Panc1 (cell line): Measurements from ENCODE around the gene BAMBI. TPM values are rescaled to one million over a fixed set of nuclear protein-coding genes. Genes with fewer than 3 reads are reported as not detected.

Source experiments
- ATAC-seq: fragments of 200-7000 bp; cut with Tn5 transposase; 2 replicates; pipeline ENCODE4 v1.9.1; 2020; ENCODE audit warnings: mild to moderate bottlenecking, moderate library complexity
- BruUV-seq: library from RNA; stranded (reverse); fragments of 400-500 nt; replicated peaks from 2 replicates; lab custom pipeline; 2021; lab: Mats Ljungman, UMichigan
- CTCF ChIA-PET: fragments of 300-600 bp; sonication (Branson Sonifier 250); formaldehyde crosslinking; loops from one replicate; lab custom pipeline; 2022; ENCODE audit warnings: antibody characterized with exemption; lab: Charles Lee
- POLR2A ChIA-PET: fragments of 300-600 bp; sonication (Branson Sonifier 250); formaldehyde crosslinking; loops from one replicate; lab custom pipeline; 2022; ENCODE audit warnings: antibody characterized with exemption; lab: Charles Lee
- DNase-seq: peaks from one replicate; pipeline ENCODE4 v3.0.0-alpha.2; 2010; ENCODE audit warnings: low read depth, low spot score
- H3K27ac ChIP-seq: 2 replicates; pipeline ENCODE4 v1.5.1; 2011; ENCODE audit warnings: mild to moderate bottlenecking, low read length, inconsistent platforms
- H3K27me3 ChIP-seq: fragments of 200-500 bp; sonication (Bioruptor generic); 2 replicates; pipeline ENCODE4 v1.6.0; 2014; ENCODE audit warnings: low read length, inconsistent platforms; ENCODE audit not compliant: control insufficient read depth, insufficient read depth
- H3K36me3 ChIP-seq: fragments of 200-500 bp; sonication (Bioruptor generic); 2 replicates; pipeline ENCODE4 v1.5.1; 2014; ENCODE audit warnings: inconsistent platforms, mild to moderate bottlenecking, low read length, moderate library complexity; ENCODE audit not compliant: control insufficient read depth, insufficient read depth
- H3K4me1 ChIP-seq: 2 replicates; pipeline ENCODE4 v1.5.1; 2011; ENCODE audit warnings: inconsistent platforms, mild to moderate bottlenecking, low read length, moderate library complexity; ENCODE audit not compliant: control insufficient read depth, insufficient read depth
- H3K4me3 ChIP-seq, 2 experiments: 2 replicates each; pipeline ENCODE4 v1.5.1; 2011 to 2012; ENCODE audit warnings: low read depth in 2 of 2, low read length in 2 of 2, mild to moderate bottlenecking in 2 of 2, inconsistent platforms in 1 of 2, moderate library complexity in 1 of 2
- H3K9me3 ChIP-seq: fragments of 200-500 bp; sonication (Bioruptor generic); 2 replicates; pipeline ENCODE4 v1.5.1; 2014; ENCODE audit warnings: low read depth, mild to moderate bottlenecking, inconsistent platforms, low read length, moderate library complexity; ENCODE audit not compliant: control insufficient read depth, insufficient read depth
- POLR2AphosphoS5 ChIP-seq: IDR thresholded peaks from 2 replicates; pipeline ENCODE4 v1.6.1; 2012; ENCODE audit warnings: mild to moderate bottlenecking, low read depth, low read length, moderate library complexity
- SIN3A ChIP-seq: IDR thresholded peaks from 2 replicates; pipeline ENCODE4 v1.6.1; 2012; ENCODE audit warnings: low read depth, mild to moderate bottlenecking, low read length, moderate library complexity, borderline replicate concordance; ENCODE audit not compliant: insufficient read depth
- TCF7L2 ChIP-seq: IDR thresholded peaks from 2 replicates; pipeline ENCODE4 v1.6.1; 2011; ENCODE audit warnings: mild to moderate bottlenecking, low read depth, low read length, inconsistent platforms
- in situ Hi-C: cut with HindIII; loops from 2 replicates; pipeline ENCODE4 v1.10.0; 2016; ENCODE audit warnings: low sequenced_read_pairs, low pct_unique_long_range_greater_than_20kb
- intact Hi-C: fragments of 100-400 bp; cut with micrococcal nuclease; formaldehyde crosslinking; loops from one replicate; pipeline ENCODE4 v1.10.0; 2022; ENCODE audit not compliant: unreplicated experiment
- total RNA-seq: library from RNA; stranded (reverse); gene quantifications from one replicate; pipeline ENCODE4 v1.2.1, GENCODE V29; 2021; ENCODE audit not compliant: unreplicated experiment
- TF ChIP-seq, protein P1 (sequence below), 2 experiments: IDR thresholded peaks; 2 replicates each; pipeline ENCODE4 v1.6.1; 2011 to 2012; ENCODE audit warnings: low read depth in 2 of 2, control low read depth in 1 of 2, low read length in 1 of 2, mild to moderate bottlenecking in 1 of 2, moderate library complexity in 1 of 2; ENCODE audit not compliant: insufficient read depth in 1 of 2
- TF ChIP-seq, protein P2 (sequence below): fragments of 450-650 bp; IDR thresholded peaks from 2 replicates; pipeline ENCODE4 v1.5.1; 2017; ENCODE audit warnings: mild to moderate bottlenecking

BAMBI gene
- total RNA-seq, 1 experiment from 2014 or later = 3.9 TPM

GRCh38 chr10:28711041-28711440 is 33.7 kb downstream of the BAMBI start:
- BruUV-seq = no TSS peak
- CTCF ChIA-PET = no interaction called here
- no peak for TF ChIP-seq POLR2AphosphoS5
- TF ChIP-seq, protein P1, sequence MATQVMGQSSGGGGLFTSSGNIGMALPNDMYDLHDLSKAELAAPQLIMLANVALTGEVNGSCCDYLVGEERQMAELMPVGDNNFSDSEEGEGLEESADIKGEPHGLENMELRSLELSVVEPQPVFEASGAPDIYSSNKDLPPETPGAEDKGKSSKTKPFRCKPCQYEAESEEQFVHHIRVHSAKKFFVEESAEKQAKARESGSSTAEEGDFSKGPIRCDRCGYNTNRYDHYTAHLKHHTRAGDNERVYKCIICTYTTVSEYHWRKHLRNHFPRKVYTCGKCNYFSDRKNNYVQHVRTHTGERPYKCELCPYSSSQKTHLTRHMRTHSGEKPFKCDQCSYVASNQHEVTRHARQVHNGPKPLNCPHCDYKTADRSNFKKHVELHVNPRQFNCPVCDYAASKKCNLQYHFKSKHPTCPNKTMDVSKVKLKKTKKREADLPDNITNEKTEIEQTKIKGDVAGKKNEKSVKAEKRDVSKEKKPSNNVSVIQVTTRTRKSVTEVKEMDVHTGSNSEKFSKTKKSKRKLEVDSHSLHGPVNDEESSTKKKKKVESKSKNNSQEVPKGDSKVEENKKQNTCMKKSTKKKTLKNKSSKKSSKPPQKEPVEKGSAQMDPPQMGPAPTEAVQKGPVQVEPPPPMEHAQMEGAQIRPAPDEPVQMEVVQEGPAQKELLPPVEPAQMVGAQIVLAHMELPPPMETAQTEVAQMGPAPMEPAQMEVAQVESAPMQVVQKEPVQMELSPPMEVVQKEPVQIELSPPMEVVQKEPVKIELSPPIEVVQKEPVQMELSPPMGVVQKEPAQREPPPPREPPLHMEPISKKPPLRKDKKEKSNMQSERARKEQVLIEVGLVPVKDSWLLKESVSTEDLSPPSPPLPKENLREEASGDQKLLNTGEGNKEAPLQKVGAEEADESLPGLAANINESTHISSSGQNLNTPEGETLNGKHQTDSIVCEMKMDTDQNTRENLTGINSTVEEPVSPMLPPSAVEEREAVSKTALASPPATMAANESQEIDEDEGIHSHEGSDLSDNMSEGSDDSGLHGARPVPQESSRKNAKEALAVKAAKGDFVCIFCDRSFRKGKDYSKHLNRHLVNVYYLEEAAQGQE (IDR thresholded peaks at IDR 0.05; ENCODE audit: insufficient read depth in 1 of 2, low read depth in 2 of 2, low read length in 1 of 2) = no peak
- in situ Hi-C loops (no loop called here), intact Hi-C loops (no loop called here)
- Histone ChIP-seq H3K36me3 (no peaks in the 10 kb centered on the region), H3K27me3 (no peaks in the 10 kb centered on the region), H3K27ac (no peak overlapping the region), H3K9me3 (no peaks in the 10 kb centered on the region), H3K4me1 (no peaks in the 10 kb centered on the region), H3K4me3 (no peak overlapping the region)
- POLR2A ChIA-PET = no interaction called here
- ATAC-seq (no peak), DNase-seq (no peak)

DNA sequence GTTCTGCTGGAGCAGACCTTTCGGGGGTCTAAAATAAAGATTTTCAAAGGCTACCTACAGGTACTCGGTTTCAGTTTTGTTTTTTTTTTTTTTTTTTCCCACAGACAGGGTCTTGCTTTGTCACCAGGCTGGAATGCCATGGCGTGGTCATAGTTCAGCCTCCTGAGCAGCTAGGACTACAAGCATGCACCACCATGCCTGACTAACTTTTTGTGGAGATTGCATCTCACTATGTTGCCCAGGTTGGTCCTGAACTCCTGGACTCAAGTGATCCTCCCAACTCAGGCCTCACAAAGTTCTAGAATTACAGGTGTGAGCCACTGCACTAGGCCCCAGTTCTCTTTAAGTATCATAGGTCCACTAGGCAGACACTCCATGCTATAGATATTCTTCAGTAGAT is 34.5 kb downstream of the BAMBI start:
- H3K36me3 ChIP-seq = no peaks in the 10 kb centered on the region
- H3K27me3 ChIP-seq = no peaks in the 10 kb centered on the region
- ChIA-PET CTCF (no interaction called here), POLR2A (no interaction called here)
- in situ Hi-C loops = no loop called here
- no TSS peak for BruUV-seq
- H3K9me3 ChIP-seq = no peaks in the 10 kb centered on the region
- ATAC-seq (no peak), DNase-seq (no peak)
- TF ChIP-seq SIN3A (no peak), POLR2AphosphoS5 (no peak), TCF7L2 (no peak)
- TF ChIP-seq, protein P2, sequence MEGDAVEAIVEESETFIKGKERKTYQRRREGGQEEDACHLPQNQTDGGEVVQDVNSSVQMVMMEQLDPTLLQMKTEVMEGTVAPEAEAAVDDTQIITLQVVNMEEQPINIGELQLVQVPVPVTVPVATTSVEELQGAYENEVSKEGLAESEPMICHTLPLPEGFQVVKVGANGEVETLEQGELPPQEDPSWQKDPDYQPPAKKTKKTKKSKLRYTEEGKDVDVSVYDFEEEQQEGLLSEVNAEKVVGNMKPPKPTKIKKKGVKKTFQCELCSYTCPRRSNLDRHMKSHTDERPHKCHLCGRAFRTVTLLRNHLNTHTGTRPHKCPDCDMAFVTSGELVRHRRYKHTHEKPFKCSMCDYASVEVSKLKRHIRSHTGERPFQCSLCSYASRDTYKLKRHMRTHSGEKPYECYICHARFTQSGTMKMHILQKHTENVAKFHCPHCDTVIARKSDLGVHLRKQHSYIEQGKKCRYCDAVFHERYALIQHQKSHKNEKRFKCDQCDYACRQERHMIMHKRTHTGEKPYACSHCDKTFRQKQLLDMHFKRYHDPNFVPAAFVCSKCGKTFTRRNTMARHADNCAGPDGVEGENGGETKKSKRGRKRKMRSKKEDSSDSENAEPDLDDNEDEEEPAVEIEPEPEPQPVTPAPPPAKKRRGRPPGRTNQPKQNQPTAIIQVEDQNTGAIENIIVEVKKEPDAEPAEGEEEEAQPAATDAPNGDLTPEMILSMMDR = no peak
- TF ChIP-seq, protein P1 (IDR thresholded peaks at IDR 0.05; ENCODE audit: insufficient read depth in 1 of 2, low read depth in 2 of 2, low read length in 1 of 2) = no peak
- intact Hi-C loops = no loop called here
- no peak overlapping the region for H3K4me3 ChIP-seq
- no peaks in the 10 kb centered on the region for H3K4me1 ChIP-seq
- H3K27ac ChIP-seq = no peak overlapping the region
